Left ventricle myocardium inferior (tissue), 1 donor: ENCODE data around the gene LRRC51. TPM values are rescaled to one million over a fixed set of nuclear protein-coding genes. Genes with fewer than 3 reads are reported as not detected.

Source experiments
- DNase-seq: peaks from one replicate; pipeline ENCODE4 v3.0.0-alpha.2; 2020
- H3K27ac ChIP-seq: fragments of 200-600 bp; replicated peaks from 2 replicates; pipeline ENCODE4 v1.8.0; 2021
- H3K27me3 ChIP-seq: fragments of 200-600 bp; 2 replicates; pipeline ENCODE4 v1.8.0; 2021; ENCODE audit warnings: low read depth
- H3K36me3 ChIP-seq: fragments of 200-600 bp; 2 replicates; pipeline ENCODE4 v1.8.0; 2021
- H3K4me1 ChIP-seq: fragments of 200-600 bp; 2 replicates; pipeline ENCODE4 v1.8.0; 2021
- H3K4me3 ChIP-seq: fragments of 200-600 bp; 2 replicates; pipeline ENCODE4 v1.8.0; 2021; ENCODE audit warnings: mild to moderate bottlenecking, moderate library complexity
- H3K9me3 ChIP-seq: fragments of 200-600 bp; replicated peaks from 2 replicates; pipeline ENCODE4 v1.8.0; 2021
- intact Hi-C: fragments of 100-400 bp; cut with micrococcal nuclease; formaldehyde crosslinking; loops from one replicate; pipeline ENCODE4 v1.11.0; 2022
- total RNA-seq: library from RNA; stranded (reverse); fragmentation: NEBNext Ultra II Directional; extraction: Animal tissue kit (Norgen Biotek cat#: 25700); gene quantifications from one replicate; pipeline ENCODE4 v1.2.1, GENCODE V29; 2021
- TF ChIP-seq, protein P1 (sequence below): fragments of 200-600 bp; IDR thresholded peaks from 2 replicates; pipeline ENCODE4 v1.8.0; 2021; ENCODE audit warnings: antibody characterized with exemption, mild to moderate bottlenecking, borderline replicate concordance
- donor health status: DM: no; HTN: yes; CAD: no; lungs with severe emphysema.

LRRC51 gene
- total RNA-seq, 1 donor from 2014 or later = 3.5 TPM

DNA sequence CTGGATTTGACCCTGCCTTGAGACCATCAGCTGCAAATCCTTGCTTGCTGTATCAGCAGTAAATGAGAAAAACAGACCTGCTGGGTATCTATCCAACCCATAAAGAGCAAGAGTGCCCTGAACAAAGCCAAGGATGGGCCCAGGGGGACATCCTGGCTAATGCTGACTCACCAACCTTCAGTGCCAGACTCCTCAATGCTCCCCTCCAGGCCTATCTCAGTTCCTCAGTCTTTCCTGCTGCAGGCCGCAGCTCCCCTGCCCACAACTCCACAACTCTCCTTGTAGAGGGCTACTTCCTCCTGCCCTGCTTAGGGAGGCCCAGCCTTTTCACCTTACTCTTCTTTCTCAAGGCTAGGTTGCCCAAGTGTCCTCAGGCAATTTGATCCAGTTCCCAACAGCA is 19.8 kb downstream of the LRRC51 start:
- Histone ChIP-seq H3K4me1 (peaks cover 54% of the 10 kb centered on the region), H3K27ac (peak overlapping the region; percentile 3)
- intact Hi-C loops = no loop called here

DNA sequence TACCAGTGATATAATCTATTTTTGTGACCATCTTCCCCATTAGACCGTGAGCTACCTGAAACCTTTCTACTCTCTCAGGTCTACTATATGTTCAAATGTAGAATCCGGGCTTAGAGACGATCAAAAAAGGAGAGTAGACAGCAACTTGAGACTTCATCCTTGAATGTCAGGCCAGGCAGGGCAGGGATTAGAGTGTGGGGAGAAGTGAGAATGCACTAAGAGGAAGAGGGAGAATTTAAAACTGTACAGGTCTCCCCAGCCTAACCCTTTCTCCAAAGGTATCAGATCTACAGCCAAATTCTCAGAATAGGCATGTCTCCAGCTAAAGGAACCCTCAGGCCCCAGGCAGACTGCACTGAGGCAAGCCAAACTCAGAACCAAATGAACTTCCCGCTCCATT is 21.5 kb downstream of the LRRC51 start:
- intact Hi-C loops = no loop called here
- Histone ChIP-seq H3K27me3 (no peaks in the 10 kb centered on the region), H3K4me1 (peaks cover 54% of the 10 kb centered on the region), H3K27ac (peak overlapping the region; percentile 99), H3K36me3 (peaks cover 27% of the 10 kb centered on the region), H3K4me3 (peak overlapping the region; percentile 89), H3K9me3 (no peaks in the 10 kb centered on the region)
- DNase-seq = no peak
- TF ChIP-seq, protein P1, sequence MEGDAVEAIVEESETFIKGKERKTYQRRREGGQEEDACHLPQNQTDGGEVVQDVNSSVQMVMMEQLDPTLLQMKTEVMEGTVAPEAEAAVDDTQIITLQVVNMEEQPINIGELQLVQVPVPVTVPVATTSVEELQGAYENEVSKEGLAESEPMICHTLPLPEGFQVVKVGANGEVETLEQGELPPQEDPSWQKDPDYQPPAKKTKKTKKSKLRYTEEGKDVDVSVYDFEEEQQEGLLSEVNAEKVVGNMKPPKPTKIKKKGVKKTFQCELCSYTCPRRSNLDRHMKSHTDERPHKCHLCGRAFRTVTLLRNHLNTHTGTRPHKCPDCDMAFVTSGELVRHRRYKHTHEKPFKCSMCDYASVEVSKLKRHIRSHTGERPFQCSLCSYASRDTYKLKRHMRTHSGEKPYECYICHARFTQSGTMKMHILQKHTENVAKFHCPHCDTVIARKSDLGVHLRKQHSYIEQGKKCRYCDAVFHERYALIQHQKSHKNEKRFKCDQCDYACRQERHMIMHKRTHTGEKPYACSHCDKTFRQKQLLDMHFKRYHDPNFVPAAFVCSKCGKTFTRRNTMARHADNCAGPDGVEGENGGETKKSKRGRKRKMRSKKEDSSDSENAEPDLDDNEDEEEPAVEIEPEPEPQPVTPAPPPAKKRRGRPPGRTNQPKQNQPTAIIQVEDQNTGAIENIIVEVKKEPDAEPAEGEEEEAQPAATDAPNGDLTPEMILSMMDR = no peak

More for the DNA sequence above, 19.8 kb downstream of the LRRC51 start:
- TF ChIP-seq, protein P1 = no peak
- H3K36me3 ChIP-seq = peaks cover 37% of the 10 kb centered on the region
- H3K27me3 ChIP-seq = no peaks in the 10 kb centered on the region
- H3K4me3 ChIP-seq = no peak overlapping the region
- no peak for DNase-seq
- no peaks in the 10 kb centered on the region for H3K9me3 ChIP-seq

DNA sequence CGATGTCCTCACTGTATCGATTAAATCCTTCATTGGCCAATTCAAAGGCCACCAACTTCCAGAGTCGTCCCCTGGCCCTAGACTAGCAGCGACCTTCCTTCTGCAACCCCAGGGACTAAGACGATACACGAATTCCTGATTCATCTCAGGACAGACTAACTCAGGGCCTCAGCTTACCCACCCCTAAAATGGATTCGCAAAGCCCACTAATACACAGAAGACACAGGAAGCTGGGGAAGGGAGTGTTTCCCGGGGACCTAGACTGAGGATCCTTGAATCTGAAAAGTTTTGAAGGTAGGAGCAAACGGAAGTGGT is 21.9 kb downstream of the LRRC51 start:
- Histone ChIP-seq H3K4me1 (peaks cover 54% of the 10 kb centered on the region), H3K27me3 (no peaks in the 10 kb centered on the region), H3K27ac (peak overlapping the region; percentile 99), H3K9me3 (no peaks in the 10 kb centered on the region), H3K4me3 (peak overlapping the region; percentile 89), H3K36me3 (peaks cover 22% of the 10 kb centered on the region)
- no peak for DNase-seq
- TF ChIP-seq, protein P1 = no peak
- intact Hi-C loops = no loop called here

DNA sequence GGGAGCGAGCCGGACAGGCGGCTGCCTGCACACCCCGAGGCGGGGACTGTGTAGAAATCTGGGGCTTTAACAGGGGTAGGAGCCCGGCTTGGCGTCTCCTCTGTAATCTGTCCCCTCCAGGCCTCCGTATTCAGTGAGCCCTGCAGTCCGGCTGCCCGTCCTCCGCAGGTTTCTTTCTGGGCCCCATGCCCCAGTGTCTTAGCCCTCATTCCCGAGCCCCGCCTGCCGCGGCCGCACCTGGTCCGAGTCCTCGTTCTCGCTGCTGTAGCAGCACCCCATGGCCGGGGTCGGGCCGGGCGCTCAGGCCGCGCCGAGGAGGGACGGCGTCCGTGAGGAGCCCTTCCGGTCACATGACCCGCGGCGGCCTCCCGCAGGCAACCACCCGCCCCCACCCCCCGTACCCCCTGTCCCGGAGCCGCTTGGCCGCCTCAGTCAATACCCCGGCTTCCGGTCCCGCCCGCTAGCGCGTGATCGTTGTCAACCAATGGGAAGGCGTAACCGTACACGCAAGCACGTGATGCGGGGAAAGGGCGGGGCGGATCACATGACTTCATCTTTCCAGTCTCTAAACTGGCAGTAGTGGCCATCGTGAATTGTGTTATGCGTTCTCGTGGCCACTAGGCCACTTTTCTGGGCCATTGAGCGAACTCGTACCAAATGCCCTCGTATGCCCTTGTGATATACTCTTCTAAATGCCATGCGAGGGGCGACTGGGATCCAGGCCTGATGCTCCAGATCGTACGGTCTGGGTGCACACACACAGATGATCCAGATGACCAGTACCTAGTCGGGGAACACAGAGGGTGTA is 22.5 kb downstream of the LRRC51 start, which contains the start of gene LAMTOR1:
LAMTOR1 (minus strand) TSS at position 352 of the 808 bp plus-strand sequence; CDS start at position 279, 73 bp downstream.
- intact Hi-C loops = no loop called here
- H3K27me3 ChIP-seq = no peaks in the 10 kb centered on the region
- peak within 1 kb of the TSS; percentile 89 for H3K4me3 ChIP-seq
- peak within 1 kb of the TSS; percentile 99 for H3K27ac ChIP-seq
- TF ChIP-seq, protein P1 = peak; percentile 57
- peaks cover 54% of the 10 kb centered on the region for H3K4me1 ChIP-seq
- peaks cover 17% of the 10 kb centered on the region for H3K36me3 ChIP-seq
- H3K9me3 ChIP-seq = no peaks in the 10 kb centered on the region
- DNase-seq = peak; percentile 100

DNA sequence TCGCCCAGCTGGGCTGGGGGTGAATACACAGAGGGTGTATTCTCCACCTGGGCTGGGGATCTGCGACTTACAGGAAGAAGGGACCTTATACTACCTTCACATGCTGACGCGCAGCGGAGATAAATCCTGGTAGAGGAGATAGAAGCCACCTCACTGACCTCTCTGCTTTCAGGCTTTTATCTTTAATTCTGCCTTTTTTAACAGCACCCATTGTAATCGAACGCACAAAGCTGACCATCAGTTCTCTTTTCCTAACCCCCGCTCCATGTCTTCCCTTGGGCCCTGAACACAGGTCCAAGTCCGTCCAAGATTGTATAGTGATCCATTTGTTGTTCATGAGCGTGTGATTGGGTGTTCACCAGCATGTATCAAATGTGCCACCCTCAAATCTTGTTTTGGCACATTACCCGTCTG is 23.1 kb downstream of the LRRC51 start:
- TF ChIP-seq, protein P1 = no peak
- Histone ChIP-seq H3K4me3 (peak overlapping the region; percentile 89), H3K27ac (peak overlapping the region; percentile 99), H3K9me3 (no peaks in the 10 kb centered on the region), H3K27me3 (no peaks in the 10 kb centered on the region), H3K4me1 (peaks cover 49% of the 10 kb centered on the region), H3K36me3 (peaks cover 17% of the 10 kb centered on the region)
- intact Hi-C loops = no loop called here
- no peak for DNase-seq
